Midbrain (tissue), 1 donor: ENCODE data around the gene PAXIP1.
A peak's percentile ranks its signal among the peaks of the same experiment; 100 is the strongest.

Source experiments
- DNase-seq: peaks from one replicate; lab custom pipeline; 2025; lab: John Stamatoyannopoulos, UW

The PAXIP1 gene

GRCh38 chr7:154911862-154912455, 91.0 kb downstream of the PAXIP1 start:
- DNase-seq = no peak

- no peak for DNase-seq
Observed at GRCh38 chr7:154911411-154911810, 91.5 kb downstream of the PAXIP1 start.

- DNase-seq = no peak
Observed at GRCh38 chr7:154910977-154911376, 91.9 kb downstream of the PAXIP1 start.

- no peak for DNase-seq
Observed at GRCh38 chr7:154910125-154910524, 92.8 kb downstream of the PAXIP1 start.

- no peak for DNase-seq
Observed at GRCh38 chr7:154909241-154910105, 93.5 kb downstream of the PAXIP1 start.

- DNase-seq = no peak
Observed at GRCh38 chr7:154907651-154908620, 95.0 kb downstream of the PAXIP1 start.

- DNase-seq = no peak
Observed at GRCh38 chr7:154906736-154907355, 96.1 kb downstream of the PAXIP1 start.

- no peak for DNase-seq
Observed at GRCh38 chr7:154906201-154906600, 96.7 kb downstream of the PAXIP1 start.

GRCh38 chr7:154905615-154906014, 97.3 kb downstream of the PAXIP1 start:
- no peak for DNase-seq

- no peak for DNase-seq
Observed at GRCh38 chr7:154905146-154905545, 97.8 kb downstream of the PAXIP1 start.

- DNase-seq = peak; percentile 72
Observed at GRCh38 chr7:154903083-154903731, 99.7 kb downstream of the PAXIP1 start.

GRCh38 chr7:154902600-154903082, 100.3 kb downstream of the PAXIP1 start:
- DNase-seq = peak; percentile 72

- DNase-seq = no peak
Observed at GRCh38 chr7:154899862-154900261, 103.1 kb downstream of the PAXIP1 start.

- no peak for DNase-seq
Observed at GRCh38 chr7:154898973-154899855, 103.7 kb downstream of the PAXIP1 start.

- no peak for DNase-seq
Observed at GRCh38 chr7:154896076-154896475, 106.8 kb downstream of the PAXIP1 start.
